GM19239 (cell line): Measurements from ENCODE around the gene GNA14.
"Not testable (repeated sequence)": the region's sequence is repeated elsewhere in the genome, so short reads cannot be mapped to it uniquely, and the experiment has no call there.

Experiments used
- DNase-seq: peaks from one replicate; pipeline ENCODE4 v3.0.0; 2011; ENCODE audit warnings: low spot score; ENCODE audit not compliant: insufficient read length
- FAIRE-seq: peaks from 2 replicates; lab custom pipeline; 2011; peaks lifted over from hg19 to GRCh38; lab: Jason Lieb, UNC

GNA14 gene

DNA sequence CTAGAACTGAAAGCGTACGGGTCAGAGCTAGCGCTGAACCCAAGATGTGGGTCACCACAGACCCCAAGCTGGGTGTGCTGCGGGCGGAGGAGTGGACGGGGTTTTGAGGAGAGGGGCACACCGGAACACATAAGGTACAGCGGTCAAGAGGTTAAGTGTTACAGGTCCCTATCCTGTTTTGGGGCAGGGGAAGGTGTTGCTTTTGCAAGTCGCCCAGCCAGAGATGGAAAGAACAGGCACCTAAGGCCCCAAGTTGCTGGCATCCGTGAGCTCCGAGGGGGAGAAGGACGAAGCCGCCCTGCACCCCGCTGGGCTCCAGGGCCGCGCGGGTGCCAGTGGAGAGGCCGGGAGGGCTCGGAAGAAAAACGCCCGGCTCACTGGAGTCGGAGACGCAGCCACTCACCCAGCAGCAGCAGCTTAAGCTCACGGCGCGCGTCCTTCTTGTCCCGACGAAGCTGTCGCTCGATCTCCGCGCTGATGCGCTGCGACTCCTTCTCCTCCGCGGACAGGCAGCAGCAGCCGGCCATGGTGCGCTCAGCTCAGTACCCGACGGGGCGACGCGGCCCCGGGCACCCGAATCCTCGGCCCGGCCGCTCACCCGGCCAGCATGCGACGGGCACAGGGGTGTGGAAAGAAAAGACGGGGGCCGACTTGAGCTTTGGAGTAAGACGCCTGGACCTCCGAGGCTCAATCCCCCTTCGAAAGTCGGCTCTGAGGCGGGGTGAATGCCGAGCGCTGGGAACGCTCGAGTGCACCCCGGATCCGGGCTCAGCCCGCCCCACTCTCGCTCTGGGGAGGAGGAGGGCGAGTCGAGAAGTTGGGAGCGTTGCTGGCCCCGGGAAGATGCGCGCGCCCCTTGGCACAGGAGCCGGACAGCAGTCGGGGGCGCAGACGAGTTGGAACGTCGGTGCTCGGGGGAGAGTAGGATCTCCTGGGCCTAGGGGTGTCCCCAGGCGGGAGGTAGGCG is 572 bp downstream of the GNA14 start:
- FAIRE-seq: no peak

DNA sequence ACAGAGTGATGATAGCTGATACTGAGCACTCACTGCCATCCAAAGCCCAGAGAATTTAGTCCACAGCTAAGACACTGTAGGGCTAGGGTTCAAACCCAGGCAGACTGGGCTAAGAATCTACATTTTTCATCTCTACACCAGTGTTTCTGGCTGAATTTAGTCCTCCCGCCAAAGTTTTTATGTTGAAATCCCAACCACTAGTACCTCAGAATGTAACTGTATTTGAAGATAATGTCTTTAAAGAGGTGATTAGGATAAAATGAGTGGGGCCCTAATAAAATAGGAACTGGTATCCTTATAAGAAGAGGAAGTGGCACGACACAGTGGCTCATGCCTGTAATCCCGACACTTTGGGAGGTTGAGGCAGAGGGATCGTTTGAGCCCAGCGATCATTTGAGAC is 4.3 kb downstream of the GNA14 start:
- no peak for FAIRE-seq

More for the DNA sequence above, 572 bp downstream of the GNA14 start:
- DNase-seq: no peak

GRCh38 chr9:77640741-77641580 is 7.2 kb downstream of the GNA14 start:
- FAIRE-seq (no peak), DNase-seq (no peak)

More for the DNA sequence above, 4.3 kb downstream of the GNA14 start:
- no peak for DNase-seq

- DNase-seq: no peak
- no peak for FAIRE-seq
Observed at GRCh38 chr9:77632652-77633051, 15.5 kb downstream of the GNA14 start.

- DNase-seq, FAIRE-seq: not testable (repeated sequence)
Observed at GRCh38 chr9:77628864-77629263, 19.3 kb downstream of the GNA14 start.

DNA sequence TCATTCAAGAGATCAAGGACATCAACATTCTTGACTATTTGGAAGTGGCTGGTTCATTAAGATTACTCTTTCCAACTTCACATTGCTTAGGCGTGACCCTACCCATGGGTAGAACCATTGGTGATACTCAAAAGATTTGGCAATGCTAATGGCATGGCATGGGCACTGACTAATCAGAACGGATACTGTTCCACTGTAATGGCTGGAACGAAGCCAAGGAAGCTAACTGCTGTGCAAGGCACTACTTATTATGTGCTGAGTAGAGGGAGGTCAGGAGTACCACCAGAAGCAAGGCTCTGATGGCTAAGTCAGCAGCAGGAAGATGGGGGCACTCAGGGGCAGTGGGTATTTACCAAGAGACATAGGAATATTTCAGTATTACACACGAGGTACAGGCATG is 31.9 kb downstream of the GNA14 start:
- FAIRE-seq (no peak), DNase-seq (no peak)

DNA sequence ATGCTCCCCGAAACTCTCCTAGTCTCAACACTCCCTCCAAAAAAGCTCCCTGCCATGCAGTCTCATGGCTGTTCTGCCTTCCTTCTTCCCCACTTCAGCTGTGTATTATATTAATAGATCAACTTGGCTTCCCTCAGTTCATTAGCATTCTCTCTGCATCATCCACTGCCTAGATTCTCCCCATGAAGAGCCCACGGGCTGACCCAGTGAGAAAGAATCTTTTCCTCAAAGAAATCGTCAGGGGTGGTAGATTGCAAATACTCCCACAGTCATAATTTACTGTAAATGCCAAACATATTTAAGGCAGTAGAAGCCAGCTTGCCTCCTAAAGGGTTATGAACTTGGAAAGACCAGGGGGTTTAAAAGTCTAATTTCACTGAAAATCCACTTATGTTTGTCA is 33.5 kb downstream of the GNA14 start:
- no peak for DNase-seq
- FAIRE-seq: no peak

- FAIRE-seq: no peak
- DNase-seq: no peak
Observed at GRCh38 chr9:77606526-77606925, 41.6 kb downstream of the GNA14 start.

DNA sequence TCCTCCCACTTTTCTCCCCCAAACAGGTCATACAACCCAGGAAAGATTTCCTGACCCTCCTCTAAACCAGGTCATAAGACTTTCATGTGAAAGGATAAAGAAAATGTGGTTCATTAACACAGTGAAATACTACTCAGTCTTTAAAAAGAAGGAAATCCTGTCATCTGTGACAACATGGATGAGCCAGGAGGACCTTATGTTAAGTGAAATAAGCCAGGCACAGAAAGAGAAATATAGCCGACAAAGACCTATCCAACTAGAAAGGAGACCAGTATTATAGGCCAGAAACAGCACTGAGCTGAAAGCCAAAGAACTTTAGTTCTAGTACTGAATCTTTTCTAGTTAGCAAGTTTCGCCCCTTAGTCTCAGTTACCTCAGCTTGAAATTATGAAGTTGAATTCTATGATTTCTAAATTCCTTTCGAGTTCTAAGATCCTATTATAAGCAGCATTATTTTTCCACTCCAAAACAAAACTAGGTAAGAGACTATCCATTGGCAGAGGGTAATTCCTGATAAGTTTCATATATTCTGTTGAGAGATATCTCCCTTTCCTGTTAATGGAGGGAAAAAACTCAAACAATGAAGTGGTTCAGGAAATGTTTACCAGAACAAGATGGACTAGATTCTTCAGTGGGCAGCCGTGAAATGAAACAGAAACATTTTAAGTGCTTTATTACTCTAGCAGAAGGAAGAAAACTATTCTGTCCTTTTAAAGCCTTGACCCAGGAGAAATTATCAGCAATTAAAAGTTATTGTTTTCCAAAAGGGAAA is 42.5 kb downstream of the GNA14 start:
- no peak for DNase-seq
- no peak for FAIRE-seq

GRCh38 chr9:77604316-77604715 is 43.8 kb downstream of the GNA14 start:
- FAIRE-seq (no peak), DNase-seq (no peak)

DNA sequence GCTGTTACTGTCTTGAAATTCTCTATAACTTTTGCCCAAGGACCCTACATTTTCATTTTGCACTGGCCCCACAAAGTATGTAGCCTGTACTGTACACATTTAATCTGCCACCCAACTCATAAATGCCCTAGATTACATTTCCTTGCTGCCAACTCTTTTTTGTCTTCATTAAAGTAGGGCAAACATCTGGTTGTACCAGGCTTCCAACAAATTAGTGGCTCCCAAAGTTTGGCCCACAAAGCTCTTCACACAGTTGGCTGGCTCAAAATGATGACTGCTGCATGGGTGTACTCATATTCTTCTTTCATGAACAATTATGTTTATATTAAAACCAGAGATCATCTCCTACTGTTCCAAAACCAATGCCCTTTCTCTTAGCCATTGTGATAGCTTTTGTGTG is 45.3 kb downstream of the GNA14 start:
- FAIRE-seq: no peak
- no peak for DNase-seq

- DNase-seq: no peak
- FAIRE-seq: no peak
Observed at GRCh38 chr9:77601476-77602099, 46.5 kb downstream of the GNA14 start.

DNA sequence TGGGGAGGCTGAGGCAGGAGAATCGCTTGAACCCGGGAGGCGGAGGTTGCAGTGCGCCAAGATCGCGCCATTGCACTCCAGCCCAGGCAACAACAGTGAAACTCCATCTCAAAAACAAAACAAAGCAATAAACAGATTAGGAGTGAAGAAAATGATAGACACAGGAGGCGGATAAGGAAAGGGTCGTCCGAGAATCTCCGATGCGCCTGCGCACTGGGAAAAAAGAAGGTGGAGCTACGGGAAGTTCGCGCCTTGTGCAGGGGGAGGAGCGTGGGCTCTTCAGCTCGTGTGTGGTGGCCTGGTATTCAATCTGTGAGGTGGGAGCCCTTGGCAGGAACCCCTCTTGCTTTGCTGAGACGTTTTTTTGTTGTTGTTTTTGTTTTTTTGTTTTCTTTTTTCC is 47.3 kb downstream of the GNA14 start:
- FAIRE-seq (no peak), DNase-seq (no peak)

DNA sequence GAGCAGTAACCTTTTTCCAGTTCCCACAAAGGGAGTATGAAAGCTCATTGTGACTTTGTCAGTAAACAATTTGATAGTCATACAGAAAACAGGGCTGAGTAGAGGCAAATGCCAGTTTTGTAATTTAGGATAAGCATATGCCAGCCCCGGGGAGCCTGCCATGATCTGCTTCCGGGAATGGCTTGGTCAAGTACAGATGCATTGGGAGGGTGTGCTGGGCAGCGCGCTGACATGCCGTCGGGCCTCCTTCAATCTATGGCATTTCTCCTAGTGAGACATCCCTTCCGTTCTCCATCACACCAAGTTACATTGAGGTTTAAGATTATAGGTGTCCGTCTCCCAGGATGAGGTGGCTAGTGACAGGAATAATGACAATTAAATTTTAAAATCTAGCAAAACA is 48.6 kb downstream of the GNA14 start:
- no peak for DNase-seq
- FAIRE-seq: no peak

DNA sequence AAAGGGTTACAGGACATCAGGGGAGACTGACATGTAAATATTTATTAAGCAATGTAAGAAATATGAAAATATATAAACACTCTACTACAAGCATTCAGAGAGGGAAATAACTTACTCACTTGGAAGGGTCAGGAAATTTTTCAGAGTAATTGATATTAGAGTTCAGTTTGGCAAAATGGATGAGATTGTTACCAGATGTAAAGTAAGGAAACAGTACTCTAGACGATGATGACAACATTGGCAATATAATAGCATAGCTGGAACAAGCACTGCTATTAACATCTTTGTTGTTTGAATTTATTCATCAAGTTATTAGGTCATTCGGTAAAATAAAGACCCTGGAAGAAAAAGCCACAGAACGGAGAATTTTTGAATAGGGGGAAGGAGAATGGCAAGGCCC is 49.1 kb downstream of the GNA14 start:
- FAIRE-seq (no peak), DNase-seq (no peak)

DNA sequence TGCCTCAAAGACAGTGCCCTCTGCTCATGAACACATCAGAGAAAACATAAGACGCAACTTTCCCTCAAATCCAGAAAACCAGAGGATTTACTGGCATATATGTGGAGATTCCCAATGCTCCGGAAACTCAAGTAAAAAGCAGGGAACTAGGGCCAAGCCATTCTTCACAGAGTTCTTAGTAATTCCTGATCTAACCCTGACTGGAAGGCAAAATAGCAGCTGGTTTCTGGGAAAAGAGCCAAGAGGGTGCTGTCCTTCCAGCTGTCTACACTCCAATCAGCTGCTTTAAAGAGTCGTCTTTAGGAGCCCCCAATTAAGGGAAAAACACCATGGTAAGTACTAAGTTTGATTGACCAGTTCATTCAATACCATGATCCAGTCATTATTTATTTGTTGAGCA is 49.6 kb downstream of the GNA14 start:
- no peak for DNase-seq
- FAIRE-seq: no peak

GRCh38 chr9:77597057-77597456 is 51.1 kb downstream of the GNA14 start:
- no peak for DNase-seq
- FAIRE-seq: no peak

- FAIRE-seq (no peak), DNase-seq (no peak)
Observed at GRCh38 chr9:77595426-77596095, 52.6 kb downstream of the GNA14 start.

GRCh38 chr9:77594963-77595362 is 53.2 kb downstream of the GNA14 start:
- FAIRE-seq (no peak), DNase-seq (no peak)
